Measurements from ENCODE around the gene MT1H.
A peak's percentile ranks its signal among the peaks of the same experiment; 100 is the strongest.

Gene MT1H

DNA sequence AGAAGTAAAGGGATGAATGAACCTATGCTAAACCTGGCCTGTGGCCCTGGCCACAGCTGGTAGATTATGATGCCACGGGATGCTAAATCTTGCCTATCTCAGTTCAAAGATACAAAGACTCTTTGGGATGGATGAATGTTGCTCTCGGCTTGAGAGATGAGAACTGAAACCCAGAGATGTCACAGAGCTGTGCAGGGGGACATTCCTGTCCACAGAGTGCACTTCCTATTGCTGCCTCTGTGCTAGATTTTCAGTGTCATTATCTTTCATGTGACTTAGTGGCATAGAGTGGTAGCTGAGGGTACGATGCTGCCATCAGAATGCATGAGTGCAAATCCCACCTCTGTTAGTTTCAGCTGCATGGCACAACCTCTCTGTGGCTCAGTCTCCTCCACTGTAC lies 39.5 kb upstream of the MT1H start:
- Histone ChIP-seq H3K23ac (ENCODE audit: low read length) (no peak overlapping the region), H3K79me1 (ENCODE audit: low read length) (no peaks in the 10 kb centered on the region), H2AK5ac (ENCODE audit: low read length) (no peak overlapping the region), H3K4me3 (ENCODE audit: low read length) (no peak overlapping the region), H3K4me1 (ENCODE audit: control insufficient read depth, low read depth, low read length) (no peaks in the 10 kb centered on the region), H4K8ac (ENCODE audit: low read depth, low read length) (no peak overlapping the region), H3K4me2 (ENCODE audit: low read length) (no peak overlapping the region), H3K9ac (ENCODE audit: low read length) (no peak overlapping the region), H3K36me3 (ENCODE audit: control insufficient read depth, insufficient read depth, low read length) (no peaks in the 10 kb centered on the region), H3K27ac (ENCODE audit: low read depth, low read length) (no peak overlapping the region), H3K56ac (ENCODE audit: low read length) (no peak overlapping the region), H2BK15ac (replicated peaks; ENCODE audit: low read depth) (no peak overlapping the region), H3K27me3 (ENCODE audit: insufficient read depth, low read length, poor library complexity) (peaks cover 77% of the 10 kb centered on the region), H3K79me2 (ENCODE audit: control insufficient read depth, insufficient read depth, low read length) (no peaks in the 10 kb centered on the region), H2BK120ac (ENCODE audit: low read depth, low read length) (no peak overlapping the region), H2BK5ac (ENCODE audit: low read length) (no peak overlapping the region), H3K4ac (ENCODE audit: low read depth, low read length) (no peak overlapping the region), H4K5ac (ENCODE audit: low read length) (no peak overlapping the region), H3K18ac (ENCODE audit: low read length) (no peak overlapping the region)
- DNase-seq = no peak
- no CpG with 5 or more reads among the region's 3 CpGs for WGBS (ENCODE audit: extremely low coverage, insufficient coverage, low lambda C conversion rate)

DNA sequence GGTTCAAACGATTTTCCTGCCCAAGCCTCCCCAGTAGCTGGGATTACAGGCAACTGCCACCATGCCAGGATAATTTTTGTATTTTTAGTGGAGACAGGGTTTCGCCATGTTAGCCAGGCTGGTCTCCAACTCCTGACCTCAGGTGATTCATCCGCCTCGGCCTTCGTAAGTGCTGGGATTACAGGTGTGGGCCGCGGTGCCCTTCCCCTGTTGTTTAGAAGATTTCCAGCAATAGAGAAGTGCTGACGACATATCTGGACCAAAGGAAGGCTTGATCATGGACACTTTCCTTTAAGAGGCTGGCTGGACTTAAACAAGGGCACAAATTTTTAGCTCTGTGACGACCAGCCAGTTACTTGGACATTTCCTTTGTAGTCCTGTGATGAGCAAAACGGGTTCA lies 38.4 kb upstream of the MT1H start:
- H4K8ac ChIP-seq (ENCODE audit: low read depth, low read length) = no peak overlapping the region
- no peak overlapping the region for H3K18ac ChIP-seq (ENCODE audit: low read length)
- H3K79me2 ChIP-seq (ENCODE audit: control insufficient read depth, insufficient read depth, low read length) = no peaks in the 10 kb centered on the region
- no peak overlapping the region for H2BK120ac ChIP-seq (ENCODE audit: low read depth, low read length)
- no peaks in the 10 kb centered on the region for H3K79me1 ChIP-seq (ENCODE audit: low read length)
- H3K27me3 ChIP-seq (ENCODE audit: insufficient read depth, low read length, poor library complexity) = peaks cover 77% of the 10 kb centered on the region
- no peak overlapping the region for H3K4ac ChIP-seq (ENCODE audit: low read depth, low read length)
- H3K9ac ChIP-seq (ENCODE audit: low read length) = no peak overlapping the region
- H3K4me2 ChIP-seq (ENCODE audit: low read length) = no peak overlapping the region
- H3K4me3 ChIP-seq (ENCODE audit: low read length) = no peak overlapping the region
- H3K4me1 ChIP-seq (ENCODE audit: control insufficient read depth, low read depth, low read length) = no peaks in the 10 kb centered on the region
- no peak overlapping the region for H3K56ac ChIP-seq (ENCODE audit: low read length)
- WGBS (ENCODE audit: extremely low coverage, insufficient coverage, low lambda C conversion rate) = no CpG with 5 or more reads among the region's 10 CpGs
- no peak for DNase-seq
- H2AK5ac ChIP-seq (ENCODE audit: low read length) = no peak overlapping the region
- no peak overlapping the region for H3K23ac ChIP-seq (ENCODE audit: low read length)
- no peak overlapping the region for H2BK15ac ChIP-seq (replicated peaks; ENCODE audit: low read depth)
- no peak overlapping the region for H3K27ac ChIP-seq (ENCODE audit: low read depth, low read length)
- no peak overlapping the region for H4K5ac ChIP-seq (ENCODE audit: low read length)
- H3K36me3 ChIP-seq (ENCODE audit: control insufficient read depth, insufficient read depth, low read length) = no peaks in the 10 kb centered on the region
- H2BK5ac ChIP-seq (ENCODE audit: low read length) = no peak overlapping the region

DNA sequence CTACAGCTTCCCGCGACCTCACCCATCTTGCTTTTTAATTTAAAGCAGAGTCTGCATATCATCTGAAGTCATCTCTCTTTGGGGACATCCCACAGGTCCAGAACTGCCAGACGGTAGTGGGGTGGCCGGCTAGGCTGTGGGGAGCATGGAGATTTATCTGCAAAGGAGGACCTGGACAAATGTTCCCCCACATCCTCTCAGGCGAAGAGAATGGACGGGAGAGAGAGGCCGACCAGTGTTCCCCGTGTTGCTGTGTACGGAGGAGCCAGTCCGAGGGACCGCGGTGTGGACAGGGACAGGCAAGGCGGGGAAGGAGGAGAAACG lies 37.8 kb upstream of the MT1H start:
- DNase-seq = no peak
- Histone ChIP-seq H3K36me3 (ENCODE audit: control insufficient read depth, insufficient read depth, low read length) (no peaks in the 10 kb centered on the region), H2BK5ac (ENCODE audit: low read length) (no peak overlapping the region), H3K4me2 (ENCODE audit: low read length) (peak overlapping the region; percentile 25), H4K8ac (ENCODE audit: low read depth, low read length) (no peak overlapping the region), H3K79me1 (ENCODE audit: low read length) (no peaks in the 10 kb centered on the region), H3K56ac (ENCODE audit: low read length) (peak overlapping the region; percentile 73), H3K9ac (ENCODE audit: low read length) (peak overlapping the region; percentile 29), H3K23ac (ENCODE audit: low read length) (no peak overlapping the region), H3K79me2 (ENCODE audit: control insufficient read depth, insufficient read depth, low read length) (no peaks in the 10 kb centered on the region), H3K27ac (ENCODE audit: low read depth, low read length) (no peak overlapping the region), H3K27me3 (ENCODE audit: insufficient read depth, low read length, poor library complexity) (peaks cover 78% of the 10 kb centered on the region), H2AK5ac (ENCODE audit: low read length) (no peak overlapping the region), H2BK120ac (ENCODE audit: low read depth, low read length) (no peak overlapping the region), H3K4ac (ENCODE audit: low read depth, low read length) (no peak overlapping the region), H3K18ac (ENCODE audit: low read length) (no peak overlapping the region), H3K4me1 (ENCODE audit: control insufficient read depth, low read depth, low read length) (no peaks in the 10 kb centered on the region), H3K4me3 (ENCODE audit: low read length) (no peak overlapping the region), H4K5ac (ENCODE audit: low read length) (no peak overlapping the region), H2BK15ac (replicated peaks; ENCODE audit: low read depth) (no peak overlapping the region)
- WGBS (ENCODE audit: extremely low coverage, insufficient coverage, low lambda C conversion rate) = no CpG with 5 or more reads among the region's 14 CpGs

DNA sequence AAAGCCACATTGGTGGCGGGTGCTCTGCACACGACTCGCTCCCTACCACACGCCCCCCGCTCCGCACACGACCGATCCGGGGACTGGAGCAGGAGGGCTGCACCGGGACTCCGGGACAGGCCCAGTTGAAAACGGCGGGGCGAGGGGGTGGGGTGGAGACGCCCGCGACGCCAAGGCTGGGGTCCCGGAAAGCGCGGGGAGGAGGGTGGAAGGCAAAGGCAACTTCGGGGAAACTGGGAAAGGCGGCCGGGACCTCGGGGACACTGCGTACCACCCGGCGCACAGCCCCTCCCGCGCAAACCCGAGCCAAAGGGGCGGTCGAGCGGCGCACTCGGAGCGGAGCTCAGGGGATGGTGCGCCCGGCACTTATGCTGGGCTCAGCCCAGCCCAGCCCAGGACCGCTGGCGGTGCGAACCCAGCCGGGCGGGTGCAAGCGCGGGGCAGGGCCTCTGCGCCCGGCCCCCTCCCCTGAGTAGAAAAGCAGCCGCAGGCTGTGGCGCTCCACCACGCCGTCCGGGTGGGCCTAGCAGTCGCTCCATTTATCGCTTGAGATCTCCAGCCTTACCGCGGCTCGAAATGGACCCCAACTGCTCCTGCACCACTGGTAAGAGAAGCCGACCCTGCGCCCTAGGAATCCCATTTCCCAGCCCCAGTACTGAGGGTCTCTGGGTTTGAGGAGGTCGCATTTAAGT lies 37.3 kb upstream of the MT1H start, which contains the start of gene MT1M:
TSS of gene MT1M (plus strand) at position 504 of the 692 bp plus-strand sequence. CDS start at position 577, 73 bp downstream.
- no peak within 1 kb of the TSS for H2BK15ac ChIP-seq (replicated peaks; ENCODE audit: low read depth)
- H3K27me3 ChIP-seq (ENCODE audit: insufficient read depth, low read length, poor library complexity) = peaks cover 83% of the 10 kb centered on the region
- H3K18ac ChIP-seq (ENCODE audit: low read length) = no peak within 1 kb of the TSS
- H3K79me1 ChIP-seq (ENCODE audit: low read length) = no peaks in the 10 kb centered on the region
- H4K5ac ChIP-seq (ENCODE audit: low read length) = no peak within 1 kb of the TSS
- H3K23ac ChIP-seq (ENCODE audit: low read length) = no peak within 1 kb of the TSS
- no peaks in the 10 kb centered on the region for H3K36me3 ChIP-seq (ENCODE audit: control insufficient read depth, insufficient read depth, low read length)
- H3K4me1 ChIP-seq (ENCODE audit: control insufficient read depth, low read depth, low read length) = no peaks in the 10 kb centered on the region
- peak; percentile 32 for DNase-seq
- H3K4me2 ChIP-seq (ENCODE audit: low read length) = peak within 1 kb of the TSS; percentile 25
- H3K79me2 ChIP-seq (ENCODE audit: control insufficient read depth, insufficient read depth, low read length) = no peaks in the 10 kb centered on the region
- no peak within 1 kb of the TSS for H3K4me3 ChIP-seq (ENCODE audit: low read length)
- no peak within 1 kb of the TSS for H2BK5ac ChIP-seq (ENCODE audit: low read length)
- no peak within 1 kb of the TSS for H2BK120ac ChIP-seq (ENCODE audit: low read depth, low read length)
- no peak within 1 kb of the TSS for H4K8ac ChIP-seq (ENCODE audit: low read depth, low read length)
- H3K27ac ChIP-seq (ENCODE audit: low read depth, low read length) = no peak within 1 kb of the TSS
- H2AK5ac ChIP-seq (ENCODE audit: low read length) = no peak within 1 kb of the TSS
- H3K56ac ChIP-seq (ENCODE audit: low read length) = peak within 1 kb of the TSS; percentile 73
- WGBS (ENCODE audit: extremely low coverage, insufficient coverage, low lambda C conversion rate) = no CpG with 5 or more reads among the region's 61 CpGs
- peak within 1 kb of the TSS; percentile 29 for H3K9ac ChIP-seq (ENCODE audit: low read length)
- H3K4ac ChIP-seq (ENCODE audit: low read depth, low read length) = no peak within 1 kb of the TSS

DNA sequence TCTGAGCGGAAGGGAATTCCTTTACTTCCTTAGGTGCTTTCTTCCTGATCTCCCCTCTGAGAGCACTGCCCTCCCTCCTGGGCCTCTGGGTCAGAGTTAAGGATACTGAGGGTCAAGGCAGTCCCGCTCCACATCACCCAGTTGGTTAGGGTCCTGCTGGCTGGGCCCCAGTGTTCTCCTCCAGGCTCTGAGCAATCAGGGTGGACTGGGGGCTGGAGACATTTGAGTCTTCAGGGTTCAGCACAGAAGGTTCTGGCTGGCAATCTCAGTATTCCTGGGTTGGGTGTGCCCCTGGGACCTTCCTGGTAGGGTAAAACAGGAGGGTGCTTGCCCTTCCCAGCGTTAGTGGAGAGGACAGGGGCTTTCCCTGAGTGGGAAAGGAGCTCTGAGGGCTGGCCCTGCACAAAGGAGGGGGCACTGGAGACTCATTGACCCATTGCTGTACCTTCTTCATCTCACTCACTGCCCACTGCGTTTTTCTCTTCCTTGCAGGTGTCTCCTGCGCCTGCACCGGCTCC lies 36.7 kb upstream of the MT1H start:
- Histone ChIP-seq H3K4me3 (ENCODE audit: low read length) (no peak overlapping the region), H2BK15ac (replicated peaks; ENCODE audit: low read depth) (no peak overlapping the region), H2BK5ac (ENCODE audit: low read length) (no peak overlapping the region), H3K4me2 (ENCODE audit: low read length) (no peak overlapping the region), H3K4me1 (ENCODE audit: control insufficient read depth, low read depth, low read length) (no peaks in the 10 kb centered on the region), H2AK5ac (ENCODE audit: low read length) (no peak overlapping the region), H3K18ac (ENCODE audit: low read length) (no peak overlapping the region), H3K9ac (ENCODE audit: low read length) (no peak overlapping the region), H4K5ac (ENCODE audit: low read length) (no peak overlapping the region), H3K27ac (ENCODE audit: low read depth, low read length) (no peak overlapping the region), H3K79me1 (ENCODE audit: low read length) (no peaks in the 10 kb centered on the region), H3K56ac (ENCODE audit: low read length) (no peak overlapping the region), H3K4ac (ENCODE audit: low read depth, low read length) (no peak overlapping the region), H3K36me3 (ENCODE audit: control insufficient read depth, insufficient read depth, low read length) (no peaks in the 10 kb centered on the region), H3K27me3 (ENCODE audit: insufficient read depth, low read length, poor library complexity) (peaks cover 89% of the 10 kb centered on the region), H2BK120ac (ENCODE audit: low read depth, low read length) (no peak overlapping the region), H3K23ac (ENCODE audit: low read length) (no peak overlapping the region), H3K79me2 (ENCODE audit: control insufficient read depth, insufficient read depth, low read length) (no peaks in the 10 kb centered on the region), H4K8ac (ENCODE audit: low read depth, low read length) (no peak overlapping the region)
- WGBS (ENCODE audit: extremely low coverage, insufficient coverage, low lambda C conversion rate) = no CpG with 5 or more reads among the region's 6 CpGs
- DNase-seq = no peak

DNA sequence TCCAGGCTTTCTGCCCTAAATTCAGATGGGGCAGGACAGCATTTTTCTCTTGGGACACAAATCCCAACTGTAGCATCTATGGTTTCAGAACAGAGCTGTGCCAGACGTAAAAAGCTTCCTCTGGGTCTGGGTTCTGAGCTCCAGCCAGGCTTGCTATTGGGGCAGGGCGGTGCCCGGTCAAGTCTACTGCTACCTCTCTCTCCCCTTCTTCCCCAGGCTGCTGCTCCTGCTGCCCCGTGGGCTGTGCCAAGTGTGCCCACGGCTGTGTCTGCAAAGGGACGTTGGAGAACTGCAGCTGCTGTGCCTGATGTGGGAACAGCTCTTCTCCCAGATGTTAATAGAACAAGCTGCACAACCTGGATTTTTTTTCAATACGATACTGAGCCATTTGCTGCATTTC lies 36.1 kb upstream of the MT1H start:
- no CpG with 5 or more reads among the region's 7 CpGs for WGBS (ENCODE audit: extremely low coverage, insufficient coverage, low lambda C conversion rate)

More for the DNA sequence above, 36.1 kb upstream of the MT1H start:
- Histone ChIP-seq H3K79me1 (ENCODE audit: low read length) (no peaks in the 10 kb centered on the region), H2BK15ac (replicated peaks; ENCODE audit: low read depth) (no peak overlapping the region), H3K18ac (ENCODE audit: low read length) (no peak overlapping the region), H3K4me1 (ENCODE audit: control insufficient read depth, low read depth, low read length) (no peaks in the 10 kb centered on the region), H4K5ac (ENCODE audit: low read length) (no peak overlapping the region), H2BK120ac (ENCODE audit: low read depth, low read length) (no peak overlapping the region), H4K8ac (ENCODE audit: low read depth, low read length) (no peak overlapping the region), H3K4me2 (ENCODE audit: low read length) (no peak overlapping the region), H3K27me3 (ENCODE audit: insufficient read depth, low read length, poor library complexity) (peaks cover 92% of the 10 kb centered on the region), H3K56ac (ENCODE audit: low read length) (no peak overlapping the region), H3K23ac (ENCODE audit: low read length) (no peak overlapping the region), H3K9ac (ENCODE audit: low read length) (no peak overlapping the region), H3K4me3 (ENCODE audit: low read length) (no peak overlapping the region), H3K79me2 (ENCODE audit: control insufficient read depth, insufficient read depth, low read length) (no peaks in the 10 kb centered on the region), H3K4ac (ENCODE audit: low read depth, low read length) (no peak overlapping the region), H3K27ac (ENCODE audit: low read depth, low read length) (no peak overlapping the region), H2AK5ac (ENCODE audit: low read length) (no peak overlapping the region), H2BK5ac (ENCODE audit: low read length) (no peak overlapping the region), H3K36me3 (ENCODE audit: control insufficient read depth, insufficient read depth, low read length) (no peaks in the 10 kb centered on the region)
- DNase-seq = no peak
